NCI-H524 treated with DMSO at 0.1 percent for 48 hours (cell line): Measurements from ENCODE around the gene ENTPD6.
"Not testable (repeated sequence)": the region's sequence is repeated elsewhere in the genome, so short reads cannot be mapped to it uniquely, and the experiment has no call there.

Experiments
- DNase-seq: peaks from one replicate; lab custom pipeline; 2025; lab: John Stamatoyannopoulos, UW

The ENTPD6 gene

DNA sequence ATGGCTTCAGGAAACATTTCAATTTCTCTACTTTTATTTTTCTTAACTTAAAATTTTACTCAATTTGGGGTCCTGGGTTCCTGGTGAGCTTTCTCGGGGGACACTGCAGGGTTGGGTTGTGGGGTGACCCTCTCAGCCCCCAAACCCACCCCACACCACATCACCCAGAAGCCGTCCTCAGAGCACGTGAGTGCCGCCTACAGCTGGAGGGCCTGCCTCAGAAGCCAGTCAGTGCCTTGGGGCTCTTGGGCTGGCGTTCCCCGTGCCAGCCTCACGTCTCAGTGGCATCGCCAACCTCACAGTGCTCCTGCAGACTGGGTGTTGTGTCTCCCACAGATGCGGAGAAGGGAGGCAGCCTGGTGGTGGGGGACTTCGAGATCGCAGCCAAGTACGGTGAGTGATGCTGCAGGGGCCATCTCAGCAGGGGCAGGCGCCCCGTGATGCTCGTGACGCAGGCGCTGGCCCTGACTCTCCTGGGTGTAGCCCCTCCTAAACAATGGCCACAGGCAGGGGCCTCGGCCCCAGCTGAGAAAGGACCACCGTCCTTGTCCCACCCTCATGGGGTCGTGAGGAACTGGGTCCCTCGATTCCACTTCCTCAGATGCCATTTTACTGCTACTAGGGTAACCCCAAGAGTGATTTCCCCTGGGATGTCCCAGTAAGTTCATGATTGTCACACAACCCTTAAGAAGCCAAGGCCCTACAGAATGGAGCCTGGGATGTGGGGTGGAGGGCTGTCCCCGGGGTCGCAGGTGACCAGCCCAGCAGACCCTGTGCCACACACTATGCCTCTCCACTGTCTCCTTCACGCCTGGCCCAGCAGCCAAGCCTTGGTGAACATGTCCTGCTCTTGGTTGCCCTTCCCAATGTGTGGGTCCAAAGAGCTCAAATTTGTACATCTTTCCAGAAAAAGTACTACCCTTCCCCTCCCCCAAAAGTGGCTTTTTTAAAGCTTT, 28.5 kb downstream of the ENTPD6 start:
- no peak for DNase-seq

DNA sequence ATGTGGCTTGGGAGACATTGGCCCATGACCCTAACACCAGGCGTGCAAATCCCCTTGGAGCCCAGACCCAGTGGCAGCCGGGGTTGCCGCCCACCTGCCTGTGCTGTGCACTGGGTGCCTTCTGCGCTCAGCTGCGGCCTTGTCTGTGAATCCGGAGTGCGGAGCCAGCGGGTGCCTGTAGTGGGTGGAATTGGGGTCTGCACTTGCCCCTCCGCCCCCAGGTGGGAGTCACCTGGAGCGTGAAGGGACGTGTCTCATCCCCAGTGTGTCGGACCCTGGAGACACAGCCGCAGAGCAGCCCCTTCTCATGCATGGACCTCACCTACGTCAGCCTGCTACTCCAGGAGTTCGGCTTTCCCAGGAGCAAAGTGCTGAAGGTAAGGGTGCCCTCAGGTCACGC, 29.4 kb downstream of the ENTPD6 start:
- no peak for DNase-seq

DNA sequence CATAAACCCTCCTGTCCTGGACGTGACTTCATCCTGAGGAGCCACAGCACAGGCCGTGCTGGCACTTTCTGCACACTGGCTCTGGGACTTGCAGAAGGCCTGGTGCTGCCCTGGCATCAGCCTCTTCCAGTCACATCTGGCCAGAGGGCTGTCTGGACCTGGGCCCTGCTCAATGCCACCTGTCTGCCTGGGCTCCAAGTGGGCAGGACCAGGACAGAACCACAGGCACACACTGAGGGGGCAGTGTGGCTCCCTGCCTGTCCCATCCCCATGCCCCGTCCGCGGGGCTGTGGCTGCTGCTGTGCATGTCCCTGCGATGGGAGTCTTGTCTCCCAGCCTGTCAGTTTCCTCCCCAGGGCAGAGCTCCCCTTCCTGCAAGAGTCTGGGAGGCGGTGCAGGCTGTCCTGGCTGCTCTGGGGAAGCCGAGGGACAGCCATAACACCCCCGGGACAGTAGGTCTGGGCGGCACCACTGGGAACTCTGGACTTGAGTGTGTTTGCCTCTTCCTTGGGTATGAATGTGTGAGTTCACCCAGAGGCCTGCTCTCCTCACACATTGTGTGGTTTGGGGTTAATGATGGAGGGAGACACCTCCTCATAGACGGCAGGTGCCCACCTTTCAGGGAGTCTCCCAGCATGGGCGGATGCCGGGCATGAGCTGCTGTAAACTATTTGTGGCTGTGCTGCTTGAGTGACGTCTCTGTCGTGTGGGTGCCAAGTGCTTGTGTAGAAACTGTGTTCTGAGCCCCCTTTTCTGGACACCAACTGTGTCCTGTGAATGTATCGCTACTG, 30.3 kb downstream of the ENTPD6 start:
- no peak for DNase-seq

DNA sequence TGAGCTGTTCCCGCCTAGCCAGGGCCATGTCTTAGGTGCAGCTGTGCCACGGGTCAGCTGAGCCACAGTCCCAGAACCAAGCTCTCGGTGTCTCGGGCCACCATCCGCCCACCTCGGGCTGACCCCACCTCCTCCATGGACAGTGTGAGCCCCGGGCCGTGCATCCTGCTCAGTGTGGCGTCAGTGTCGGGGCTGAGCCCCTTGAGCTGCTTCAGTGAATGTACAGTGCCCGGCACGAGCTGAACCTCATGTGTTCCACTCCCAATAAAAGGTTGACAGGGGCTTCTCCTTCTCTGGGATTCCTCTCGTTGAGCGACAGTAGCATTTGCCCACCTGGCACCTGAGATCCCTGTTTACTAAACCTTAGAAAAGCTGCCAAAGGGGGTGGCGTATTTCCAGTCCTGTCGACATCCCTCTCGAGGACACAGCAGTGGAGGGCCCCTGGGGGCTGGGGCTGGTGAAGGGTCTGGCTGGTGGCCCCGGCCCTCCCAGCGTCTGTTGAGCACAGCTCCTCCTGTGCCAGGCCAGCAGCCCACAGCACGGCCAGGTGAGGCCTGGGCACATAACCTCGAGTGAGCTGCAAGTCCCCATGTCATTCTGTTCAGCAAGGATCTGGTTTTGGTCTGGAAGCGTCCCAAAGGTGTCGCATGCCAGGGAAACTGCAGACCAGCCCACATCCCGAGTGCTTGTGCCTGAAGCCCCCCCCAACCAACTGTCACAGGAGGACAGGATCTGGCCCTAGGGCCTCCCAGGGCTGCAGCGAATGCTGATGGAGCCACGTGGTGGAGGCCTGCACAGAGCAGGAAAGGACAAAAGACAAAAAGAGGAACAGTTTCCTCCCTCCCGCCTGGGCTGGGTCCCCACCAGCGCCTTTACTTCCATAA, 31.2 kb downstream of the ENTPD6 start:
- no peak for DNase-seq

DNA sequence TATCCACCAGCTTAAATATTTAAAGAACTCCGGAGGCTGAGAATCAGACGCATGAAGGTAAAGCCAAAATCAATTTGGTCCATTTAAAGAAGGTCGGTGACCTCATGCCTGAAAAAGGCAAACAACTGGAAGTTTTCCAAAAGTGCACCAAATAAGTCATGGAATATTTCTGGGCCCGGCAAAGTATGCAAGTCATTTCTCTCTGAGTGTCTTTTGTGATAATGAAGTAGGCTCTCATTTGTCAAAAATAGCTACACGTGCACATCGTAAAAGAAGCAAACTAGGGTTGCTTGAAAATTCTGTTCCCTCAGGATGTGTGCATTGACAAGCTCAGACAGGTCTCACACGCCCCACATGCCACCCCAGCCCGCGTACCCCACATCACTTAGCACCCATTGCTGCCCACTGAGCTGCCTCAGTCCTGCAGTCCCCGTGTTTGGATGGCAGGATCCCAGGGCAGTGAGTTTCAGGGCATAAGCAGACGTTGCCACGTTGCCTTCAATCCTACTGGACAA, 31.9 kb downstream of the ENTPD6 start:
- DNase-seq: no peak

DNA sequence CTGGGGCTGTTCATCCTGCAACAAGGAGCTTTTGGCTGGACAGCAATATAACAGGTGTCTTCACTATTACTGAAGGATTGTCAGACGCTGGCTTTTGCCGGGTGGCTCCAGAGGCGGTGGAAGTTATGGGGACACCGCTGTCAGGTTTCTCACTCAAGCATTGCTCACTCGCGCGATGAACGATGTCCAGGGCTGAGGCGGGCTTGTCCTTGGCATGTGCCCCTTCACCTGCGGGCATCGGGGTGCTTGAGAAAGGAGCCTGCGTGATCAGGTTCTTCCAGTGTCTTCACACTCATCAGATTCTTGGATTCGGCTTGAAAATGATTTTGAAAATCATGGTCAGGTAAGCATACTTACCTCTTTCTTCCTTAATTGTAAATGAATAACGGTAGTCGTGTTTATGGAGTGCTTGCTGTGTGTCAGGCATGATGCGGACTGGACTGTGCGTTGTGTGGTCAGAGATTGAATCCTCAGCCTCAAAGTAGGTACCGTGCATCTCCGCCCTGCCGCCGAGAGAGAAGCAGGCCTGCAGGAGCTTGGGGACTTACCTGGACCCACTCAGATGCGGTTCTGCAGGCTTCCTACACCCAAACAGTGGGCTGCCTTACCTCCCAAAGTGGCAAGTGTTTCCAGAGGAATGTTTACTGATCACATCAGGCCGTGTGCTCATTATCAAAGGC, 34.1 kb downstream of the ENTPD6 start:
- DNase-seq: no peak

DNA sequence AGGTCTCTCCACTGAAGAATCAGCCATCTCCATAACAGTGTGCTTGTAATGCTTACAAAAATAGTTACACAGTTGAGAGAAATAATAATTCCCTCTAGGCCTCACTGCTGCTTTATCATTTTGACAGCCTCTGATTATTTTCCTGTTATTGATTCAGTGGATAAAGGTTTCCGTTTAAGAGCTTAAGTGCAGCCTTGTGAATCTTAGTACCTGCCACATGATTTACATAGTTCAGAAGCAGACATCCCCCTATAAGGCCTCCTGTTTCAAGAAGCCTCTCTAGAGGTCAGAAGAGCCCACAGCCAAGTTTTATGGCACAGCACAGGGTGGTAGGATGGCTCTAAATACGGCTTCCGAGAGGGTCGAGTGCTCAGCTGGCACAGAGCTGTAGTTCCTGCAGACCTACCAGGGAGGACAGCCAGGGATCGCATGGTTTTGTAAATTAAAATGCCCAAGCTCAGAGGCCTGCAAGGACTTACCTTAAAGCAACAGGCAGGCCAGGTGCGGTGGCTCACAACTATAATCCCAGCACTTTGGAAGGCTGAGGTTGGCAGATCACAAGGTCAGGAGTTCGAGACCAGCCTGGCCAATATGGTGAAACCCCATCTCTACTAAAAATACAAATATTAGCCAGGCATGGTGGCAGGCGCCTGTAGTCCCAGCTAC, 34.8 kb downstream of the ENTPD6 start:
- DNase-seq: no peak

DNA sequence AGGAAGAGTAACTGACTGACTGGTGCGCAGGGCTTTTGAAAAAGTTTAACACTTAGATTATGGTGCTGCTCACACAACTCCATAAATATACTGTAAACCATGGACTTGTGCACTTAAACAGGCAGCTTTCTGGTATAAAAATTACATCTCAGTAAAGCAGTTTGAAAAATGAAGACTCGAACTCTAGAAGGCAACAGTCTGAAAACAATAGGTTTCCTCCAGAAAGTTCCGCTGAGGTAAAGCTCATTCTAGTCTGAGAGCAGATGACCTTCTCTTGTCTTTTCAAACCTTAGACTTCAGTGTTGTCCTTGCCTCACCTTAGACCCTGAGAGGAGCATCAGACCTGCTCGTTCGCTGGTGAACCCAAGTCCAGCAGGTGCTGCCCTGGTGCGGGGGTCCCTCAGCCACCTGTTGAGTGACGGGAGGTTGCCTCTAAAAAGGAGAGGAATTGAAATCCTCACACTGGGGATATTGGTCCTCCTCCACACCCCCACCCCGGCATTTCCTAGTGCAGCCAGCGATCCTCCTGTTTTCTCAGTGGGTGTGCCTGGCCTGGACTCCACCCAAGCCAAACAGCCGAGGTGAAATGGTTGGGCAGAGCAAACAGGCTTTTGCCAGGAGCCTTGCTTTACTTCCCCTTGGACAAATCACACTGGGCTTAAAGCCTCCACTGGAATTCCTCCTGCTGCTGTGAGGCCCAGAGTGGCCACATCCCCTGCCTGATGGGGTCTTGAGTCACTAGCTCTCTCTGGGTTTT, 37.7 kb downstream of the ENTPD6 start:
- no peak for DNase-seq

DNA sequence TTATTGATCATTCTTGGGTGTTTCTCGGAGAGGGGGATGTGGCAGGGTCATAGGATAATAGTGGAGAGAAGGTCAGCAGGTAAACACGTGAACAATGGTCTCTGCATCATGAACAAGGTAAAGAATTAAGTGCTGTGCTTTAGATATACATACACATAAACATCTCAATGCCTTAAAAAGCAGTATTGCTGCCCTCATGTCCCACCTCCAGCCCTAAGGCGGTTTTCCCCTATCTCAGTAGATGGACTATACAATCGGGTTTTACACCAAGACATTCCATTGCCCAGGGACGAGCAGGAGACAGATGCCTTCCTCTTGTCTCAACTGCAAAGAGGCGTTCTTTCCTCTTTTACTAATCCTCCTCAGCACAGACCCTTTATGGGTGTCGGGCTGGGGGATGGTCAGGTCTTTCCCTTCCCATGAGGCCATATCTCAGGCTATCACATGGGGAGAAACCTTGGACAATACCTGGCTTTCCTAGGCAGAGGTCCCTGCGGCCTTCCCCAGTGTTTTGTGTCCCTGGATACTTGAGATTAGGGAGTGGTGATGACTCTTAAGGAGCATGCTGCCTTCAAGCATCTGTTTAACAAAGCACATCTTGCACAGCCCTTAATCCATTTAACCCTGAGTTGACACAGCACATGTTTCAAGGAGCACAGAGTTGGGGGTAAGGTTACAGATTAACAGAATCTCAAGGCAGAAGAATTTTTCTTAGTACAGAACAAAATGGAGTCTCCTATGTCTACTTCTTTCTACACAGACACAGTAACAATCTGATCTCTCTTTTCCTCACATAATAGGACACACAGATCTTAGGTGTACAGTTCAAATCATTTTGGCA, 38.7 kb downstream of the ENTPD6 start:
- peak; percentile 60 for DNase-seq

DNA sequence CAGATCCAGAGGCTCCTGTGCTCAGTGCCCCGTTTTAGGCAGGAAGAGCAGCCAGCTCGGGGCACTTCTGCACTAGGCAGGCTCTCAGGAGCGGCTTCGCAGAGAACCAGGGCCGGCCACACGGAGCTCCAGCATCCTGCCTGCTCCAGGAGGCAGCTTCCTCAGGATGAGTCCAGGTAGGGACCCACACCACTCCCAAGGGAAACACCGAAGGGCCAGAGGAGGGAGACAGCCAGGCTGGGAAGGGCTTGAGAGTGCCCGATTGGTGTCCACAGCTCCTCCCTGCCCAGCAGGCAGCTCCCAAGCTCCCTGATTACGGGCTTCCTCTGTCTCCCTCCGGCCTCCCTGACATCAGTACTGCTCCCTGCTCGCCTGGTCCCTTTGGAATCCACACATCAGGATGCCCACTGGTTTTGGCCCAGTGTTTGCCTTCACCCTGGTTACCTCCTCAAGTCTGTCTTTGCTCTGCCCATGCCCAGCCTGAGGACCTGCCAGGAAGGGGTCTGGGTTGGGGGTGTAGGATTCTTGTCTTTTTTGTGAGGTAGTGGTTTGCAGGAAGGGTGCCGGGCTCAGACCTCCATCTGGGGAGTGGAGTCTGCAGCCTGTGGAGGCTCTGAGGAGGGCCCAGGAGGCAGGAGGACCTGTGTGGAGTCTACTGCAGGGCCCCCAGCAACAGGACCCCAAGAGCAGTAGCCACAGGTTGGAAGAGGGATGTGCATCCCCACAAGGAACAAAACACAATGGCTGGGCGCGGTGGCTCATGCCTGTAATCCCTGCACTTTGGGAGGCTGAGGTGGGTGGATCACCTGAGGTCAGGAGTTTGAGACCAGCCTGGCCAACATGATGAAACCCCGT, 41.2 kb downstream of the ENTPD6 start:
- DNase-seq: no peak

DNA sequence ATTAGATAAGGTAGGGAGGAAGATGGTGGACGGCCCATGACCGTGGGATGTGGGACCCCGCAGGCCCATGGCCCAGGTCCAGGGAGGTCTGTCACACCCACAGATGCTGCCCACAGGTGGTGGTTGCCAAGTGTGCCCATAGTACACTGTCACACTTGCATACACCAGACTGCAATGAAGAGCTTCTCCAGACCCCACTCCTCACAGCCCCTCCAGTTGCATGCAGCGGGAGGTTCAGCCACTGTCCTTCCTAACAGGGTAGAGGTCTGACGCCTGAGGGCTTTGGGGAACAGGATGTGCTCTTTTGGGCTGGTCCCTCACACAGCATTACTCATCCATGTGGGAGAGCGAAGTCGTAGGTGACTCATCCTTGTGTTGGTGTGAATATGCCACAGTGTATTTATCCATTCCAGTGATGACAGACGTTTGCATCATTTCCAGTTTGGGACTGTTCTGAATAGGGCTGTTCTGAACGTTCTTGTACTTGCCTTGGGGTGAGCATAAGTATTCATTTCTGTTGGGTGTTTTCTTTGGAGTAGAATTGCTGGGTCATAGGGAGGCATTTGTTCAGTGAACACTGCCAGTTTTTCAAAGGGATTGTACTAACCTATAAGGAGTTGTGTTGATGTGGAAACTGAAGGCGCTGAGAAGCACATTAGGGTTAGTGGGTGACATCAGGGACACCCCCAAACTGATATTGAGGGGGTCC, 42.3 kb downstream of the ENTPD6 start:
- no peak for DNase-seq

DNA sequence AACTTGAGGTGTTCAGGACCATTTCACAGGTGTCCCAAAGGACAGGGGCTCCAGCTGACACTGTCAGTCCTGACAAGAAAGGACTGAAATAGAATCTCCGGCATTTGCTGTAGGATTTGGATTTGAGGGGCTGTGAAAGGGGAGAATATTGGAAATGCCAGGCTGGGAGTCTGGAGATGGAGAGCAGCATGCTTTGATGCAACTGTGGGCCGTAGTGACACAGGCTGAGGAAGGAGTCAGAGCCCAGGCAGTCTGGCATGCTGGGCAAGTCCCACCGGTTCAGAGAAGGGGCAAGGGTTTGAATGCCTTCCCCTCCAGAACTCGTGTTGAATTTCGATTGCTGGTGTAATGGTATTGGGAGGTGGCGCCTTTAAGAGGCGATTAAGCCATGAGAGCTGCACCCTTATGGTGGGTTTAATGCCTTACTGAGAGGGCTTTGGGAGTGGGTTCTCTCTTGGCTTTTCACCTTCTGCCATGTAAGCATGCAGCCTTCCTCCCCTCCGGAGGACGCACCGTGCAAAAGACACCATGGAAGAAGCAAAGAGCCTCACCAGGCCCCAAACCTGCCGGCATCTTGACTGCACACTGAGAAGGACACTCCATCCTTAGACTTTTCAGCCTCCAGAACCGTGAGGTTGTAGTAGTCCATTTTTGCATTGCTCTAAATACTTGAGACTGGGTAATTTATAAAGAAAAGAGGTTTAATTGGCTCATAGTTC, 43.0 kb downstream of the ENTPD6 start:
- peak; percentile 81 for DNase-seq

DNA sequence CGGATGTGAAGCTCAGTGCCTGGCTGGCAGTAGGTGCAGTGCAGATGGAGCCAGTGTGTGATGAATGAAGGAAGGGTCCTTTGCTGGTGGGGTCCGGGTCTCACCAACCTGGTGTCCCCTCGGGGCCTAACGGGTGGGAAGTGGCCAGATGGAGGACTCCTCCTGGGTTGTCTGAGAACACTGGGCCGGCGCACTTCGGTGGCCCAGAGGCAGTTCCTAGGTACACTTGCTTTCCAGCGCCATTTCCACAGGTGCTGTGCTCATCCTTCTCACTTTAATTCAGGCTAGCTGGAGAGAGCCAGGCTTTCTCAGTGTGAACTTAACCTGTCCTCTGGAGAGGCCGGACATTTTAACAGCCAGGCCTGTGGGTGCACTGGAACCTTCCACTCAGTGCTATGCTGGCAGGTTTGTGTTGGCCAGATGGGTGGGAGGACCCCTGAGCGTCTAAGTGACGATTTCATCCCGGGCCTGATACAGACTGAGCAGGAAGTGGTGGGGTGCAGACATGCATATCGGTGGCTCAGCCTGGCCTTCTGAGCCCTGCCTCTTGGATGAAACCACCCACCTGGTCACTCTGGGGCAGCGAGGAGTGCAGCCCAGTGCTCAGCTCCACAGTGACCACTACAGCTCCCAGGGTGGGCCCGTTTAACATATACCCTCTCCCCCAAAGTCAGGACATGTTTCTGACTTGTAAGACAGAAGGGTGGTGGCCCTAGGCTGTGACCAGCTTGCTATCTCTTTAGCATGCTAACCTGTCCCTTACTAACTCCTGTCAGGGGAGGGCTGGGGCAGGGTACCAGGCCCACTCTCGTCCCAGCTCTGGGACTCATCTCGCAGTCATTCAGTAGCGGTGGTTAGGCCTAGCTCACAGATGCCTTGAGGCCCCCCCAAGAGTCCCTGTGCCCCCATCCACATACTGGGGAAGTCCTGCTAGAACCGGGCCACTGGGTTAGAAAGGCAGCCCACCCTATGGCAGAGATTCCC, 44.2 kb downstream of the ENTPD6 start:
- peak; percentile 14 for DNase-seq

DNA sequence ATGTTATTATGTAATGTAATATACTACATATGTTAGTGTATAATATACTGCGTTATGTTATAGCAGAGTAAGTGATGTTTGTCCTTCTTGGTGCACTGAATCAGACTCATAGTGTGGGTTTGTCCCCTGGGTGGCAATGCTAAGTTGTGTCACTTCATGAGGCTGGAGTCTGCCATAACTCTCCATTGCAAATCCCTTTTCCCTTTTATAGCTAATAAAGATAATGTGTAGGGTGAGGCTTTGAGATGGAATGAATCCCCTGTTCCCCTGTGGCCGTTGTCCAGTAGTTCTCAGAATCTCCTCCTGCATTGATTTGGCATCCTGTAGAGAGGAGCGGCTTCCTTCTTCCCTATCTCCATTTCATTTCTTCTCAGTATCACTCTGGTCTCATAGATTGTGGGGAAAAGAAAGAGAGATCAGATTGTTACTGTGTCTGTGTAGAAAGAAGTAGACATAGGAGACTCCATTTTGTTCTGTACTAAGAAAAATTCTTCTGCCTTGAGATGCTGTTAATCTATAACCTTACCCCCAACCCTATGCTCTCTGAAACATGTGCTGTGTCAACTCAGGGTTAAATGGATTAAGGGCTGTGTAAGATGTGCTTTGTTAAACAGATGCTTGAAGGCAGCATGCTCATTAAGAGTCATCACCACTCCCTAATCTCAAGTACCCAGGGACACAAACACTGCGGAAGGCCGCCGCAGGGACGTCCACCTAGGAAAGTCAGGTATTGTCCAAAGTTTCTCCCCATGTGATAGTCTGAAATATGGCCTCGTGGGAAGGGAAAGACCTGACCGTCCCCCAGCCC, 45.5 kb downstream of the ENTPD6 start:
- peak; percentile 13 for DNase-seq

DNA sequence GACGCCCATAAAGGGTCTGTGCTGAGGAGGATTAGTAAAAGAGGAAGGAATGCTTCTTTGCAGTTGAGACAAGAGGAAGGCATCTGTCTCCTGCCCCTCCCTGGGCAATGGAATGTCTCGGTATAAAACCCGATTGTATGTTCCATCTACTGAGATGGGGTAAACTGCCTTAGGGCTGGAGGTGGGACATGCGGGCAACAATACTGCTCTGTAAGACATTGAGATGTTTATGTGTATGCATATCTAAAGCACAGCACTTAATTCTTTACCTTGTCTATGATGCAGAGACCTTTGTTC, 46.1 kb downstream of the ENTPD6 start:
- DNase-seq: not testable (repeated sequence)
